BJ (cell line): ENCODE results near the gene UBL3. TPM values are rescaled to one million over a fixed set of nuclear protein-coding genes. Genes with fewer than 3 reads are reported as not detected.

Source experiments
- CTCF ChIA-PET: fragments of 350-600 bp; formaldehyde crosslinking; extraction: SDS; loops from one replicate; lab custom pipeline; 2021; ENCODE audit warnings: antibody characterized with exemption, inconsistent platforms; lab: Yijun Ruan, JAX
- POLR2A ChIA-PET: fragments of 300-600 bp; sonication (Branson Sonifier 250); formaldehyde crosslinking; extraction: SDS; loops from one replicate; lab custom pipeline; 2021; ENCODE audit warnings: antibody characterized with exemption; lab: Charles Lee
- DNase-seq: peaks from one replicate; pipeline ENCODE4 v3.0.0-alpha.2; 2011; ENCODE audit warnings: low read depth
- H3K27me3 ChIP-seq: 2 replicates; pipeline ENCODE4 v1.6.0; 2011; ENCODE audit warnings: low read length; ENCODE audit not compliant: control insufficient read depth, insufficient read depth
- H3K36me3 ChIP-seq: 2 replicates; pipeline ENCODE4 v1.5.1; 2011; ENCODE audit warnings: low read length; ENCODE audit not compliant: control insufficient read depth, insufficient read depth
- H3K4me3 ChIP-seq: 2 replicates; pipeline ENCODE4 v1.5.1; 2011; ENCODE audit warnings: low read depth, mild to moderate bottlenecking, control low read depth, low read length
- CTCF ChIP-seq: IDR thresholded peaks from 2 replicates; pipeline ENCODE4 v1.5.1; 2011; ENCODE audit warnings: low read depth, mild to moderate bottlenecking, control low read depth, inconsistent platforms, low read length, moderate library complexity; ENCODE audit not compliant: insufficient read depth
- polyA plus RNA-seq: library from polyadenylated mRNA; depleted of rRNA; stranded (reverse); fragments of >200 nt; gene quantifications from 2 replicates; pipeline ENCODE4 v1.2.3, GENCODE V29; 2011

Gene UBL3
- polyA plus RNA-seq, 1 experiment, result 18.0 TPM

GRCh38 chr13:29800687-29801086, 49.7 kb downstream of the UBL3 start:
- TF ChIP-seq CTCF, result no peak
- H3K27me3 ChIP-seq, result no peaks in the 10 kb centered on the region
- ChIA-PET POLR2A (no interaction called here), CTCF (interaction anchor here (0.6 to 0.9 kb wide), 3 partner anchors 12 to 332 kb away, joined by 3 read pairs; no protein-coding TSS in a partner anchor)
- no peak overlapping the region for H3K4me3 ChIP-seq
- H3K36me3 ChIP-seq, result no peaks in the 10 kb centered on the region
- no peak for DNase-seq

DNA sequence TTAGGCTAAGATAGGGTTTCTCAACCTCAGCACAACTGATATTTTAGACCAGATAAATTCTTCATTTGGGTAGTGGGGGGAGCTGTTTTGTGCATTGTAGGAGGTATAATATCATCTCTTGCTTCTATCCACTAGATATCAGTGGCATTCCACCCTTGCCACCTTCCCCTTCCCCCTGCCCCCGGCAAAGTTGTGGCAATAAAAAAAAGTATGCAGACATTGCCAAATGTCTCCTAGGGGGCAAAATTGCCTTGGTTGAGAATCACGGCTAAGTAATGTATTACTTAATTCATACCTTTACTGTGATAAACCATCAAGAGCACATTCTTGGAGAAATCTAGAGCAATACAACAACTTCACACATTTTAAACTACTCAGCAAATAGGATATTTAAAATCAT, 51.4 kb downstream of the UBL3 start:
- POLR2A ChIA-PET, result no interaction called here
- no peak for TF ChIP-seq CTCF
- CTCF ChIA-PET, result interaction anchor here (1.2 kb wide), 1 partner anchor 42 kb away, joined by 3 read pairs; no protein-coding TSS in a partner anchor
- Histone ChIP-seq H3K36me3 (no peaks in the 10 kb centered on the region), H3K27me3 (no peaks in the 10 kb centered on the region), H3K4me3 (no peak overlapping the region)
- DNase-seq, result no peak

DNA sequence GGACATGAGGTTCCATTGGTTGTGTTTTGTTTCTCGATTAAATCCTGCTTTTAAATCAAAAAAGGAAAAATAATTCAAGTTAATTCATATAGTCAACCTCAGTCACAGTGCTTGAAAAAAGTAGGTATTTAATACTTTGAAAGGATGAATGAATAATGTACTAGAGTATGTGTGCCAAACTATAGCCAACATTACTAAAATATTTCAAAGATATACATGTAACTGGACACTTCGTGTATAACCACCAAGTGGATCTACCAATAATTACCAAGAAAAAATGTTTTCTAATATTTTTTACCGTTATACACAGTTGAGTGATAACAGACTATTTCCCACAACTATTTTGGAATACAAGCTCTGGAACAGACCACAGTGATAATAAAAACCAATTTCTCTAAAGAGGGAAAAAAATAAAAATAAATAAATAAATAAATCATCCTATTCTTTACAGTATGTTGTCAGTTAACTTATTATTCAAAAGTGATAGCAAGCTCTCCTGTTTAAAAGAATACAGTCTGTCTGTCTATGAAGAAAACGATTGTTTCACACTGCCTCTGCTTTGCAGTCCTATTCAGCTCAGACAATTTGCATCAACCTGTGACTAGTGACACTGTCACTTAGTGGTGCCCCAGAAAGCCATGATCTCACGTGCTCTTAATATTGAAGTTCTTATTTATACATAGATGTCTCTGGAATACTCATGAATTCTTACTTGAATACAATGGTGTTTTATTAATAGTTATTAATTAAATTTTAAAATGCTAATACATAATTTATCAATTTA, 58.2 kb downstream of the UBL3 start:
- H3K27me3 ChIP-seq, result no peaks in the 10 kb centered on the region
- no peak overlapping the region for H3K4me3 ChIP-seq
- DNase-seq, result no peak
- no peak for TF ChIP-seq CTCF
- H3K36me3 ChIP-seq, result no peaks in the 10 kb centered on the region
- ChIA-PET POLR2A (no interaction called here), CTCF (interaction anchor here (0.6 kb wide), 1 partner anchor 46 kb away, joined by 3 read pairs; no protein-coding TSS in a partner anchor)

GRCh38 chr13:29791508-29791907, 58.9 kb downstream of the UBL3 start:
- DNase-seq, result no peak
- CTCF ChIA-PET, result no interaction called here

More at GRCh38 chr13:29791508-29791907, 58.9 kb downstream of the UBL3 start:
- no peaks in the 10 kb centered on the region for H3K36me3 ChIP-seq
- no peaks in the 10 kb centered on the region for H3K27me3 ChIP-seq
- no peak overlapping the region for H3K4me3 ChIP-seq
- no peak for TF ChIP-seq CTCF
- POLR2A ChIA-PET, result no interaction called here
